Neural progenitor cell (in vitro differentiated cells): ENCODE results near the gene STEAP1. TPM values are rescaled to one million over a fixed set of nuclear protein-coding genes. Genes with fewer than 3 reads are reported as not detected.

Experiments
- DNase-seq: peaks from one replicate; pipeline ENCODE4 v3.0.0-alpha.2; 2016; ENCODE audit warnings: low spot score
- H2AFZ ChIP-seq: fragments of 200-600 bp; sonication (generic); replicated peaks from 2 replicates; pipeline ENCODE4 v1.6.1; 2016; ENCODE audit warnings: antibody characterized with exemption
- H3F3A ChIP-seq: fragments of 200-600 bp; sonication (generic); 2 replicates; pipeline ENCODE4 v1.6.1; 2016; ENCODE audit warnings: antibody characterized with exemption, low read depth
- H3K27ac ChIP-seq: fragments of 200-600 bp; sonication (generic); 2 replicates; pipeline ENCODE4 v1.5.1; 2016; ENCODE audit warnings: mild to moderate bottlenecking
- H3K27me3 ChIP-seq: fragments of 200-600 bp; sonication (generic); 2 replicates; pipeline ENCODE4 v1.6.1; 2016; ENCODE audit warnings: mild to moderate bottlenecking, moderate library complexity
- H3K36me3 ChIP-seq: fragments of 200-600 bp; sonication (generic); 2 replicates; pipeline ENCODE4 v1.5.1; 2016
- H3K4me1 ChIP-seq: fragments of 200-600 bp; sonication (generic); 2 replicates; pipeline ENCODE4 v1.6.1; 2016; ENCODE audit warnings: mixed run types
- H3K4me2 ChIP-seq: fragments of 200-600 bp; sonication (generic); 2 replicates; pipeline ENCODE4 v1.6.1; 2016
- H3K4me3 ChIP-seq: fragments of 200-600 bp; sonication (generic); 2 replicates; pipeline ENCODE4 v1.5.1; 2016
- H3K79me2 ChIP-seq: fragments of 200-600 bp; sonication (generic); 2 replicates; pipeline ENCODE4 v1.6.1; 2016; ENCODE audit warnings: low read depth
- H3K9ac ChIP-seq: fragments of 200-600 bp; sonication (generic); 2 replicates; pipeline ENCODE4 v1.6.1; 2016
- H3K9me3 ChIP-seq: fragments of 200-600 bp; sonication (generic); 2 replicates; pipeline ENCODE4 v1.5.1; 2016; ENCODE audit warnings: low read depth
- H4K20me1 ChIP-seq: fragments of 200-600 bp; sonication (generic); 2 replicates; pipeline ENCODE4 v1.6.1; 2016; ENCODE audit warnings: low read depth
- H3K27ac Mint-ChIP-seq: 3 replicates; pipeline ENCODE4 v1.8.0; 2021; ENCODE audit warnings: mixed read lengths
- H3K27me3 Mint-ChIP-seq: 2 replicates; pipeline ENCODE4 v1.8.0; 2022; ENCODE audit warnings: low read depth, mild to moderate bottlenecking, inconsistent platforms, moderate library complexity, mixed read lengths; ENCODE audit not compliant: insufficient read depth
- H3K36me3 Mint-ChIP-seq: 3 replicates; pipeline ENCODE4 v1.8.0; 2021; ENCODE audit warnings: mixed read lengths
- H3K4me1 Mint-ChIP-seq: 3 replicates; pipeline ENCODE4 v1.8.0; 2021; ENCODE audit warnings: mixed read lengths
- H3K4me3 Mint-ChIP-seq: 3 replicates; pipeline ENCODE4 v1.8.0; 2021; ENCODE audit warnings: mild to moderate bottlenecking, moderate library complexity, mixed read lengths
- H3K9me3 Mint-ChIP-seq: 3 replicates; pipeline ENCODE4 v1.8.0; 2020; ENCODE audit warnings: mixed read lengths
- EZH2 ChIP-seq: fragments of 200-600 bp; sonication (generic); IDR thresholded peaks from 2 replicates; pipeline ENCODE4 v1.6.1; 2017; ENCODE audit warnings: antibody characterized with exemption, mild to moderate bottlenecking, moderate library complexity
- EZH2phosphoT487 ChIP-seq: fragments of 200-600 bp; sonication (generic); IDR thresholded peaks from 2 replicates; pipeline ENCODE4 v1.6.1; 2017; ENCODE audit warnings: antibody characterized with exemption
- total RNA-seq: library from RNA; depleted of rRNA; stranded (reverse); fragments of >200 nt; gene quantifications from 2 replicates; pipeline ENCODE4 v1.2.3, GENCODE V29; 2015; ENCODE audit warnings: low replicate concordance
- TF ChIP-seq, protein P1 (sequence below): fragments of 200-600 bp; sonication (generic); IDR thresholded peaks from 2 replicates; pipeline ENCODE4 v1.5.1; 2017; ENCODE audit warnings: antibody characterized with exemption, mild to moderate bottlenecking

The STEAP1 gene
- total RNA-seq, 1 donor from 2014 or later, result 2.3 TPM

DNA sequence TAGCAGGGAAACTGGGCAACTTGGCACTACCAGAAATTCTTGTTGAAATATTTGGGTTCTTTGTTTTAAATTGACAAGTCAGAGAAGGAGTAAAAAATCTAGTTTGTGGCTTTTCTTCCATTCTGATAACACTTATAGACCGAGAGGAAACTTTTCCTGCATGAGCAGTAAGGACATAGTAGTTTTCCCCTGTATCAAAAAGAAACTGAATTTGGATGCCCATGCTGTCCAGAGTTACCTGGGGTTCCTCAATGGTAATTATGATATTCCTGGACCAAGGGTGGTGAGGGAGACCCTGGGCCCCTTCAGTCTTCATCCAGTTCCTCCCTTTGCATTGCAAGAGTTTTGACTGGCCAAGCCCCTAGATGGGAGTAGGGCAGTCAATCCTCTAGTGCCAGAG is 37.4 kb downstream of the STEAP1 start:
- TF ChIP-seq EZH2phosphoT487 (no peak), EZH2 (no peak)
- TF ChIP-seq, protein P1, sequence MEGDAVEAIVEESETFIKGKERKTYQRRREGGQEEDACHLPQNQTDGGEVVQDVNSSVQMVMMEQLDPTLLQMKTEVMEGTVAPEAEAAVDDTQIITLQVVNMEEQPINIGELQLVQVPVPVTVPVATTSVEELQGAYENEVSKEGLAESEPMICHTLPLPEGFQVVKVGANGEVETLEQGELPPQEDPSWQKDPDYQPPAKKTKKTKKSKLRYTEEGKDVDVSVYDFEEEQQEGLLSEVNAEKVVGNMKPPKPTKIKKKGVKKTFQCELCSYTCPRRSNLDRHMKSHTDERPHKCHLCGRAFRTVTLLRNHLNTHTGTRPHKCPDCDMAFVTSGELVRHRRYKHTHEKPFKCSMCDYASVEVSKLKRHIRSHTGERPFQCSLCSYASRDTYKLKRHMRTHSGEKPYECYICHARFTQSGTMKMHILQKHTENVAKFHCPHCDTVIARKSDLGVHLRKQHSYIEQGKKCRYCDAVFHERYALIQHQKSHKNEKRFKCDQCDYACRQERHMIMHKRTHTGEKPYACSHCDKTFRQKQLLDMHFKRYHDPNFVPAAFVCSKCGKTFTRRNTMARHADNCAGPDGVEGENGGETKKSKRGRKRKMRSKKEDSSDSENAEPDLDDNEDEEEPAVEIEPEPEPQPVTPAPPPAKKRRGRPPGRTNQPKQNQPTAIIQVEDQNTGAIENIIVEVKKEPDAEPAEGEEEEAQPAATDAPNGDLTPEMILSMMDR, result no peak
- H3K27me3 Mint-ChIP-seq, result peaks cover 2% of the 10 kb centered on the region
- Histone ChIP-seq H3F3A (no peaks in the 10 kb centered on the region), H3K4me2 (no peak overlapping the region), H2AFZ (no peak overlapping the region), H3K9ac (no peak overlapping the region), H3K4me1 (no peaks in the 10 kb centered on the region), H3K9me3 (peaks cover 7% of the 10 kb centered on the region), H3K4me3 (no peak overlapping the region), H4K20me1 (no peaks in the 10 kb centered on the region), H3K36me3 (no peaks in the 10 kb centered on the region), H3K79me2 (no peaks in the 10 kb centered on the region), H3K27me3 (no peaks in the 10 kb centered on the region), H3K27ac (no peak overlapping the region)
- DNase-seq, result no peak
- no peak overlapping the region for H3K4me3 Mint-ChIP-seq
- H3K9me3 Mint-ChIP-seq, result peaks cover 10% of the 10 kb centered on the region
- H3K4me1 Mint-ChIP-seq, result no peaks in the 10 kb centered on the region
- H3K36me3 Mint-ChIP-seq, result no peaks in the 10 kb centered on the region
- no peak overlapping the region for H3K27ac Mint-ChIP-seq

DNA sequence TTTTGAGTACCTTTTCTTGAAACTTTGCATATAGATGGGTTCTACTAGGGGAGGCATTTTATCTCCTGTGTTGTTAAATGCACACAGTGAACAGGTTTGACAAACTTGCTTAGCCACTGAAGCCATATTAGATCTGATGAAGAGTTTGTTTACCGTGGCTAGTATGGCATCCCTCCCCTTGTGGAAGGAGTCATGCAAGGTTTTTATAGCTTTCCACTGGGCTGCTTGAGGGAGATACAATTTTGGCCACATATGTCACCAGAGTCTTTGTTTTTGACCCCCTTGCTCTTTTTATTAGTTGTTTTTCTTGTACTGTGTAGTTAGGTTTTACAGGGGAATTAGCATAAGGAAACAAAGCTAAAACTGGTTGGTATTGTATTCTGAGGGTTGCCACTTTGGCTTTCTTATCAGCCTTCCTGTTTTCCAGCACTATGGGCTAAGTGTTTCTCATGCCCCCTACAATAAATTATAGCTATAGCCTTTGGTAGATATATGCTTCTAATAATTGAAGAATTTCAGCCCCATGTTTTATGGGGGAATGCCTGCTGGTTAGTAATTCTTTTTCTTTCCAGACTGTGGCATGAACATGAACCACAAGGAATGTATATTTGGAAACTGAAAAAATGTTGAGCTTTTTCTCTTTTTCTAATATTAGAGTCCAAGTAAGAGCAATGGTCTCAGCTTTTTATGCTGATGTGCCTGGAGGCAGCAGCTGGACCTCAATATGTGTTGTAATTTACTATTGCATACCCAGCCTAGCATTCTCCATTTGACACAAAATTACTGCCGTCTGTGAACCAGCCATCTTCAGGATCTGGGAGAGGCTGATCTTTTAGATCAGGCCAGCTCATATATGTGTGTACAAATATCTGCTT is 38.8 kb downstream of the STEAP1 start:
- no peaks in the 10 kb centered on the region for H3K27me3 ChIP-seq
- Mint-ChIP-seq H3K36me3 (no peaks in the 10 kb centered on the region), H3K4me3 (no peak overlapping the region), H3K9me3 (peaks cover 10% of the 10 kb centered on the region), H3K27ac (no peak overlapping the region), H3K27me3 (peaks cover 2% of the 10 kb centered on the region), H3K4me1 (no peaks in the 10 kb centered on the region)
- no peaks in the 10 kb centered on the region for H3K79me2 ChIP-seq
- peaks cover 7% of the 10 kb centered on the region for H3K9me3 ChIP-seq
- TF ChIP-seq EZH2phosphoT487, result no peak
- H3K4me2 ChIP-seq, result no peak overlapping the region
- DNase-seq, result no peak
- no peaks in the 10 kb centered on the region for H3F3A ChIP-seq
- H3K27ac ChIP-seq, result no peak overlapping the region
- H3K4me3 ChIP-seq, result no peak overlapping the region
- H3K9ac ChIP-seq, result no peak overlapping the region
- H4K20me1 ChIP-seq, result no peaks in the 10 kb centered on the region
- no peaks in the 10 kb centered on the region for H3K4me1 ChIP-seq
- H2AFZ ChIP-seq, result no peak overlapping the region
- no peaks in the 10 kb centered on the region for H3K36me3 ChIP-seq

DNA sequence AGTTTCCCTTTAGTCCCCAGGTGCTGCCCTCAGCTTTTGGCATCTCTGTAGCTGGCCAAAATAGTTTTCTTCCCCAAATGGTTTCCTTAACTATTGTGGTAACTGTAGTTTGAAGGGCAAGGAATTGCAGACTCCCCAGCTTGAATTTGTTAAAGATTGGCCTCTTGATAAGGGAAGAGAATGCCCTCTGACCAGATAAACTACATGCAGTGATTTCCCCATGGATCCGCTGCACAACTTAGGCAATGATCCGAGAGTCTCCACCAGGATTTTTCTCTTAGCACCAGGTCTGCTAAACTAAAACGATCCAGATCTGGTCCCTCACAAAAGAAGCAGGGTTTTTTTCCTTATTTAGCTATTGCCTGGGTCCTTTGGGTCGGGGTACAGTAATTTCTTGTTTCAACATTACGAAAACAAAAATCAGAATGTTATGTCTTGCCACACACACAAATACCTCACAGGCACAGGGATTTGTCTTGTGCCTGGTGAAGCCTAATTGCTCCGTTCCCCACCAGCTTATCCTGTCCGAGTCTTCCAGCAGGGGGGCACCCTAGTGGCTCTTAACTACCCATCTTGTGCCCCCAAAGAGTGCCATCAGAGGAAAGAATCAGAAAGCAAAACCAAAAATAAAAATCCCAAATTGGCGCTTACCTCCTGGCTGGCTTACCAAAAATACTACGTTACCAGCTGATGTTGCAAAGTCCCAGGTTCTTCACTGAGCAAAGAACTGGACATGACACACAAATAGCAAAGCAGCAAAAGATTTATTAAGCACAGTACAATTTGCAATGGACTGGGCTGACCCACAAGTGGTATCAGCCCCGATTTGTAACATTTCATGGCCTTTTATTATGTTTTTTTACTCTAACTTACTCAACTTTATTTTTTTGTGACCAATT is 40.9 kb downstream of the STEAP1 start:
- Histone ChIP-seq H3K79me2 (no peaks in the 10 kb centered on the region), H3K4me3 (no peak overlapping the region), H4K20me1 (no peaks in the 10 kb centered on the region), H3K27me3 (no peaks in the 10 kb centered on the region), H3K9me3 (peaks cover 2% of the 10 kb centered on the region), H3K36me3 (no peaks in the 10 kb centered on the region), H3F3A (no peaks in the 10 kb centered on the region), H3K4me1 (no peaks in the 10 kb centered on the region), H3K9ac (no peak overlapping the region), H2AFZ (no peak overlapping the region), H3K4me2 (no peak overlapping the region), H3K27ac (no peak overlapping the region)
- H3K36me3 Mint-ChIP-seq, result no peaks in the 10 kb centered on the region
- H3K4me3 Mint-ChIP-seq, result no peak overlapping the region
- no peak for DNase-seq
- TF ChIP-seq, protein P1, result no peak
- TF ChIP-seq EZH2 (no peak), EZH2phosphoT487 (no peak)
- peaks cover 2% of the 10 kb centered on the region for H3K27me3 Mint-ChIP-seq
- H3K4me1 Mint-ChIP-seq, result no peaks in the 10 kb centered on the region
- H3K27ac Mint-ChIP-seq, result no peak overlapping the region
- H3K9me3 Mint-ChIP-seq, result peaks cover 6% of the 10 kb centered on the region
